DND-41 (cell line): ENCODE data around the gene CHD1L.

ENCODE experiments used
- ATAC-seq: fragments of 200-7000 bp; cut with Tn5 transposase; 3 replicates; pipeline ENCODE4 v1.9.1; 2021; ENCODE audit warnings: low read depth; ENCODE audit not compliant: insufficient read depth
- DNase-seq: peaks from one replicate; pipeline ENCODE4 v3.0.0-alpha.2; 2020
- H2AFZ ChIP-seq: 2 replicates; pipeline ENCODE4 v1.6.0; 2012; ENCODE audit warnings: low read depth, low read length
- H3K27ac ChIP-seq: 2 replicates; pipeline ENCODE4 v1.5.1; 2012; ENCODE audit warnings: low read length, inconsistent platforms
- H3K27me3 ChIP-seq: fragments of 200-600 bp; sonication (generic); 2 replicates; pipeline ENCODE4 v1.6.0; 2012; ENCODE audit warnings: low read length, mild to moderate bottlenecking, inconsistent platforms; ENCODE audit not compliant: insufficient read depth, poor library complexity
- H3K36me3 ChIP-seq: 2 replicates; pipeline ENCODE4 v1.5.1; 2012; ENCODE audit warnings: low read length, inconsistent platforms; ENCODE audit not compliant: insufficient read depth
- H3K4me1 ChIP-seq: 2 replicates; pipeline ENCODE4 v1.5.1; 2012; ENCODE audit warnings: mild to moderate bottlenecking, low read length; ENCODE audit not compliant: insufficient read depth
- H3K4me2 ChIP-seq: 2 replicates; pipeline ENCODE4 v1.6.0; 2012; ENCODE audit warnings: mild to moderate bottlenecking, moderate library complexity, low read length, inconsistent platforms; ENCODE audit not compliant: insufficient read depth
- H3K4me3 ChIP-seq, 2 experiments: fragments of 200-600 bp in 1 of 2; shearing (Covaris generic) in 1 of 2; 2 replicates each; pipeline ENCODE4 v1.5.1; 2012 to 2016; ENCODE audit warnings: inconsistent platforms in 2 of 2, low read length in 2 of 2, mild to moderate bottlenecking in 2 of 2, low read depth in 1 of 2, moderate library complexity in 1 of 2
- H3K79me2 ChIP-seq: 2 replicates; pipeline ENCODE4 v1.6.0; 2012; ENCODE audit warnings: low read length, inconsistent platforms; ENCODE audit not compliant: insufficient read depth
- H3K9ac ChIP-seq: 2 replicates; pipeline ENCODE4 v1.6.0; 2012; ENCODE audit warnings: low read depth, mild to moderate bottlenecking, inconsistent platforms, low read length, moderate library complexity
- H3K9me3 ChIP-seq: 2 replicates; pipeline ENCODE4 v1.5.1; 2012; ENCODE audit warnings: low read length, moderate library complexity, mild to moderate bottlenecking, inconsistent platforms; ENCODE audit not compliant: insufficient read depth, severe bottlenecking
- H4K20me1 ChIP-seq: 2 replicates; pipeline ENCODE4 v1.6.0; 2012; ENCODE audit warnings: low read length; ENCODE audit not compliant: insufficient read depth
- EZH2 ChIP-seq: IDR thresholded peaks from 3 replicates; pipeline ENCODE4 v1.6.1; 2012; ENCODE audit warnings: borderline replicate concordance, low read depth, mild to moderate bottlenecking, moderate library complexity, low read length, inconsistent platforms; ENCODE audit not compliant: severe bottlenecking
- TF ChIP-seq, protein P1 (sequence below): IDR thresholded peaks from 2 replicates; pipeline ENCODE4 v1.5.1; 2012; ENCODE audit warnings: borderline replicate concordance, low read length, moderate library complexity, mild to moderate bottlenecking; ENCODE audit not compliant: poor library complexity, severe bottlenecking; ENCODE audit errors: extremely low read depth

Gene CHD1L

GRCh38 chr1:147209825-147210821, 32.4 kb upstream of the CHD1L start:
- no peaks in the 10 kb centered on the region for H3K4me1 ChIP-seq
- no peaks in the 10 kb centered on the region for H3K27me3 ChIP-seq
- no peak overlapping the region for H3K9ac ChIP-seq
- no peaks in the 10 kb centered on the region for H3K79me2 ChIP-seq
- no peaks in the 10 kb centered on the region for H4K20me1 ChIP-seq
- no peak overlapping the region for H3K4me2 ChIP-seq
- TF ChIP-seq, protein P1, sequence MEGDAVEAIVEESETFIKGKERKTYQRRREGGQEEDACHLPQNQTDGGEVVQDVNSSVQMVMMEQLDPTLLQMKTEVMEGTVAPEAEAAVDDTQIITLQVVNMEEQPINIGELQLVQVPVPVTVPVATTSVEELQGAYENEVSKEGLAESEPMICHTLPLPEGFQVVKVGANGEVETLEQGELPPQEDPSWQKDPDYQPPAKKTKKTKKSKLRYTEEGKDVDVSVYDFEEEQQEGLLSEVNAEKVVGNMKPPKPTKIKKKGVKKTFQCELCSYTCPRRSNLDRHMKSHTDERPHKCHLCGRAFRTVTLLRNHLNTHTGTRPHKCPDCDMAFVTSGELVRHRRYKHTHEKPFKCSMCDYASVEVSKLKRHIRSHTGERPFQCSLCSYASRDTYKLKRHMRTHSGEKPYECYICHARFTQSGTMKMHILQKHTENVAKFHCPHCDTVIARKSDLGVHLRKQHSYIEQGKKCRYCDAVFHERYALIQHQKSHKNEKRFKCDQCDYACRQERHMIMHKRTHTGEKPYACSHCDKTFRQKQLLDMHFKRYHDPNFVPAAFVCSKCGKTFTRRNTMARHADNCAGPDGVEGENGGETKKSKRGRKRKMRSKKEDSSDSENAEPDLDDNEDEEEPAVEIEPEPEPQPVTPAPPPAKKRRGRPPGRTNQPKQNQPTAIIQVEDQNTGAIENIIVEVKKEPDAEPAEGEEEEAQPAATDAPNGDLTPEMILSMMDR = no peak
- no peak for TF ChIP-seq EZH2
- H3K9me3 ChIP-seq = no peaks in the 10 kb centered on the region
- H3K27ac ChIP-seq = no peak overlapping the region
- no peak overlapping the region for H3K4me3 ChIP-seq
- H3K36me3 ChIP-seq = no peaks in the 10 kb centered on the region
- no peak for DNase-seq
- no peak overlapping the region; the same call in 1 of the 2 replicates for H2AFZ ChIP-seq
- ATAC-seq = no peak

GRCh38 chr1:147210987-147211386, 31.5 kb upstream of the CHD1L start:
- Histone ChIP-seq H3K4me2 (no peak overlapping the region), H3K27ac (no peak overlapping the region), H3K79me2 (no peaks in the 10 kb centered on the region), H4K20me1 (no peaks in the 10 kb centered on the region), H3K9me3 (no peaks in the 10 kb centered on the region), H3K27me3 (no peaks in the 10 kb centered on the region), H3K4me1 (no peaks in the 10 kb centered on the region), H3K9ac (no peak overlapping the region), H3K36me3 (no peaks in the 10 kb centered on the region), H2AFZ (no peak overlapping the region), H3K4me3 (no peak overlapping the region)
- TF ChIP-seq, protein P1 = no peak
- no peak for TF ChIP-seq EZH2
- DNase-seq (no peak), ATAC-seq (no peak)

GRCh38 chr1:147211577-147211976, 30.9 kb upstream of the CHD1L start:
- Histone ChIP-seq H3K4me3 (no peak overlapping the region), H3K27me3 (no peaks in the 10 kb centered on the region), H3K4me1 (no peaks in the 10 kb centered on the region), H3K36me3 (no peaks in the 10 kb centered on the region), H3K9me3 (no peaks in the 10 kb centered on the region), H3K9ac (no peak overlapping the region), H4K20me1 (no peaks in the 10 kb centered on the region), H3K79me2 (no peaks in the 10 kb centered on the region), H3K27ac (no peak overlapping the region), H2AFZ (no peak overlapping the region), H3K4me2 (no peak overlapping the region)
- ATAC-seq (no peak), DNase-seq (no peak)
- TF ChIP-seq, protein P1 = no peak
- no peak for TF ChIP-seq EZH2
